ENCODE results near the gene UMODL1. TPM values are rescaled to one million over a fixed set of nuclear protein-coding genes. Genes with fewer than 3 reads are reported as not detected.

UMODL1 gene
- total and polyA plus RNA-seq, 2 of the 13 experiments (the other 11 are each of a cell fraction or from before 2014, with no cell fraction given), result not detected

DNA sequence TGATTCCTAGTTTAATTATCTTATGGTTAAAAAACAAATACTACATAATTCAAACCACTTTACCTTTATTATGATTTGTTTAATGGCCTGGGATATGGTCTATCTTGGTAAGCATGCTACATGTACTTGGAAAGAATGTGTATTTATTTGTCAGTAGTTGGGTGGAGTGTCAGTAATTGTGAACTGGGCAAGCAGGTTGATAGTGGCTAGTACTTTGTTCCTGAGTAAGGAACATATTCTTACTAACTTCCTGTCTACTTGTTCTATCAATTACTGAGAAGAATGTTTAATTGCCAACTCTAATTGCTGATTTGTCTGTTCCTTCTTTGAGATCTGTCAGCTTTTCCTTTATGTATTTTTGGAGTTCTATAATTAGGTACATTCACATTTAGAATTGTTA, 98.6 kb downstream of the UMODL1 start (continued):
- TF ChIP-seq, protein P1, sequence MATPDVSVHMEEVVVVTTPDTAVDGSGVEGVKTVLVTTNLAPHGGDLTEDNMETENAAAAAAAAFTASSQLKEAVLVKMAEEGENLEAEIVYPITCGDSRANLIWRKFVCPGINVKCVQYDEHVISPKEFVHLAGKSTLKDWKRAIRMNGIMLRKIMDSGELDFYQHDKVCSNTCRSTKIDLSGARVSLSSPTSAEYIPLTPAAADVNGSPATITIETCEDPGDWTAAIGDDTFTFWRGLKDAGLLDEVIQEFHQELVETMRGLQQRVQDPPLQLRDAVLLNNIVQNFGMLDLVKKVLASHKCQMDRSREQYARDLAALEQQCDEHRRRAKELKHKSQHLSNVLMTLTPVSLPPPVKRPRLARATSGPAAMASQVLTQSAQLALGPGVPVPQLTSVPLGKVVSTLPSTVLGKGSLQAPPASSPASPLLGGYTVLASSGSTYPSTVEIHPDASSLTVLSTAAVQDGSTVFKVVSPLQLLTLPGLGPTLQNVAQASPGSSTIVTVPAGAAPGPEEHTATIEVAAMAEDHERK (CRISPR knock-in tag; IDR thresholded peaks at IDR 0.05; ENCODE audit: low read depth), result no peak
- TF ChIP-seq TBX3 (IDR thresholded peaks at IDR 0.05; ENCODE audit: borderline replicate concordance) (no peak), ATF1 (CRISPR knock-in tag; IDR thresholded peaks at IDR 0.05) (no peak)

DNA sequence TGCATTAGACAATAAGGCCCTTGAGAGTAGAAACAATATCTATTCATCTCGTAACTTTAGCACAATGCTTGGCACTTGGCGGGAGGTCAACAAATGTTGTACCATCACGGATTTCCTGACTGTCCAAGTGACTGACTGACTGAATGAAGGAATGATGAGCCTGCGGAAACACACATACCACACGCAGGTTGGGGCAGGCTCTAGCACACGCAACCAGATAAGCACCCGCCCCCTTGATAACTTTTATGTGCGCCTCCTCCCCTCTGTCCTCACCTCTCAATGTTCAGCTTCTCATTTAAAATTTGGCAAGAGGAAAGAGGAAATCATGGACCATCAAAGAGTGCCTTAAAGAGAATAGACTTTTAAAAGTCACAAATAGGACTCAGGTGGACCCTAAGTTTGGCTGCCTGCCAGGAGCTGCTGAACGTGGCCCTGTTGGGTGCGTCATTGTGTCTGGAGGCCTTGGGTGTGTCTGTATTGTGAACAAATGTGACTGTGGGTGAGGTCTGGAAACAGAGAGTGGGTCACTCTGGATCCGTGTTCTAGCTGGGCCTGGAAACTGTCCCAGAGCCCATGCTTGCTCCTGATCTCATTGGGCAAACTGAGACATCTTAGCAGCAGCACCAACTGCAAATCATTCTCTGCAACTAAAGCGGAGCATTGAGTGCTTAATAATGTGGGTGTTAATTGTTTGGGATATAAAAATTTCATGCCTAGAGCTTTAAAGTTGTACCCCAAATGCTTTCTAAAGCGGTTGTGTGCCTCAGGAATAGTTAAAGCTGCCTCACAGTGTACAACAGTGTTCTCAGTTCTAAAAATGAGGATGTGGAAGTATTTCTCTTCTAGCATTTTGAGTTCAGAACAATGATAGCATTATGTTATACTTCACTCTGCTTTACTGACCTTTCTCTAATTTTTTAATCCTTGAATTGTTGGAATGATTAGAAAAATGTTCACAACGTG, 100.3 kb downstream of the UMODL1 start:
- Histone ChIP-seq H2AFZ (ENCODE audit: low read length) (no peak overlapping the region), H3K4me2 (ENCODE audit: low read depth, low read length) (no peak overlapping the region), H3K9ac (ENCODE audit: insufficient read depth, low read depth, low read length) (no peak overlapping the region), H3K27ac (ENCODE audit: extremely low read length, insufficient read depth, low read length) (no peak overlapping the region), H3K27me3 (ENCODE audit: control insufficient read depth in 1 of 2, insufficient read depth in 2 of 2, low read length in 2 of 2) (peaks cover 0 to 3% of the 10 kb centered on the region in 2 experiments; a peak in 1 of 5 replicates), H3K4me1 (ENCODE audit: insufficient read depth, low read length) (no peaks in the 10 kb centered on the region), H4K20me1 (ENCODE audit: insufficient read depth, low read length) (no peaks in the 10 kb centered on the region), H3K9me3 (ENCODE audit: low read length) (no peaks in the 10 kb centered on the region), H3K4me3 (replicated peaks in 1 of 3; ENCODE audit: insufficient read depth in 1 of 3, low read depth in 2 of 3, low read length in 3 of 3) (no peak overlapping the region), H3K36me3 (replicated peaks in 1 of 2; ENCODE audit: control insufficient read depth in 1 of 2, insufficient read depth in 2 of 2, low read length in 2 of 2) (no peaks in the 10 kb centered on the region), H3K79me2 (ENCODE audit: insufficient read depth, low read length) (no peaks in the 10 kb centered on the region)
- POLR2A ChIA-PET, result no interaction called here
- WGBS (ENCODE audit: low lambda C conversion rate), result 47% methylated on average over 13 of the region's 14 CpGs
- no peak for ATAC-seq
- in situ Hi-C loops (cut with HindIII; ENCODE audit: extremely low pct_ligation_motif_present, low pct_unique_long_range_greater_than_20kb) (no loop called here), intact Hi-C loops (cut with micrococcal nuclease; ENCODE audit: unreplicated experiment) (no loop called here)
- no peak for DNase-seq (ENCODE audit: low spot score)
- CTCF ChIA-PET (ENCODE audit: low intra/inter-chr PET ratio, low total read pairs), result no interaction called here
- no peak for FAIRE-seq
- BruUV-seq (replicated peaks), result no TSS peak
- TF ChIP-seq ZNF878 (CRISPR knock-in tag; IDR thresholded peaks at IDR 0.05) (no peak), ZNF263 (CRISPR knock-in tag; IDR thresholded peaks at IDR 0.05) (no peak), ZBTB21 (CRISPR knock-in tag; IDR thresholded peaks at IDR 0.05) (no peak), ESRRA (CRISPR knock-in tag; IDR thresholded peaks at IDR 0.05; ENCODE audit: low read depth) (no peak), HOXA7 (CRISPR knock-in tag; IDR thresholded peaks at IDR 0.05) (no peak), ZNF510 (CRISPR knock-in tag; IDR thresholded peaks at IDR 0.05; ENCODE audit: low read depth) (no peak), FOSL1 (CRISPR knock-in tag; IDR thresholded peaks at IDR 0.05; ENCODE audit: borderline replicate concordance) (no peak)
- TF ChIP-seq, protein P2, sequence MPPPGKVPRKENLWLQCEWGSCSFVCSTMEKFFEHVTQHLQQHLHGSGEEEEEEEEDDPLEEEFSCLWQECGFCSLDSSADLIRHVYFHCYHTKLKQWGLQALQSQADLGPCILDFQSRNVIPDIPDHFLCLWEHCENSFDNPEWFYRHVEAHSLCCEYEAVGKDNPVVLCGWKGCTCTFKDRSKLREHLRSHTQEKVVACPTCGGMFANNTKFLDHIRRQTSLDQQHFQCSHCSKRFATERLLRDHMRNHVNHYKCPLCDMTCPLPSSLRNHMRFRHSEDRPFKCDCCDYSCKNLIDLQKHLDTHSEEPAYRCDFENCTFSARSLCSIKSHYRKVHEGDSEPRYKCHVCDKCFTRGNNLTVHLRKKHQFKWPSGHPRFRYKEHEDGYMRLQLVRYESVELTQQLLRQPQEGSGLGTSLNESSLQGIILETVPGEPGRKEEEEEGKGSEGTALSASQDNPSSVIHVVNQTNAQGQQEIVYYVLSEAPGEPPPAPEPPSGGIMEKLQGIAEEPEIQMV (CRISPR knock-in tag; IDR thresholded peaks at IDR 0.05; ENCODE audit: low read depth), result no peak
- TF ChIP-seq, protein P3, sequence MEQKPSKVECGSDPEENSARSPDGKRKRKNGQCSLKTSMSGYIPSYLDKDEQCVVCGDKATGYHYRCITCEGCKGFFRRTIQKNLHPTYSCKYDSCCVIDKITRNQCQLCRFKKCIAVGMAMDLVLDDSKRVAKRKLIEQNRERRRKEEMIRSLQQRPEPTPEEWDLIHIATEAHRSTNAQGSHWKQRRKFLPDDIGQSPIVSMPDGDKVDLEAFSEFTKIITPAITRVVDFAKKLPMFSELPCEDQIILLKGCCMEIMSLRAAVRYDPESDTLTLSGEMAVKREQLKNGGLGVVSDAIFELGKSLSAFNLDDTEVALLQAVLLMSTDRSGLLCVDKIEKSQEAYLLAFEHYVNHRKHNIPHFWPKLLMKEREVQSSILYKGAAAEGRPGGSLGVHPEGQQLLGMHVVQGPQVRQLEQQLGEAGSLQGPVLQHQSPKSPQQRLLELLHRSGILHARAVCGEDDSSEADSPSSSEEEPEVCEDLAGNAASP (CRISPR knock-in tag; IDR thresholded peaks at IDR 0.05; ENCODE audit: borderline replicate concordance), result no peak
- TF ChIP-seq, protein P4, sequence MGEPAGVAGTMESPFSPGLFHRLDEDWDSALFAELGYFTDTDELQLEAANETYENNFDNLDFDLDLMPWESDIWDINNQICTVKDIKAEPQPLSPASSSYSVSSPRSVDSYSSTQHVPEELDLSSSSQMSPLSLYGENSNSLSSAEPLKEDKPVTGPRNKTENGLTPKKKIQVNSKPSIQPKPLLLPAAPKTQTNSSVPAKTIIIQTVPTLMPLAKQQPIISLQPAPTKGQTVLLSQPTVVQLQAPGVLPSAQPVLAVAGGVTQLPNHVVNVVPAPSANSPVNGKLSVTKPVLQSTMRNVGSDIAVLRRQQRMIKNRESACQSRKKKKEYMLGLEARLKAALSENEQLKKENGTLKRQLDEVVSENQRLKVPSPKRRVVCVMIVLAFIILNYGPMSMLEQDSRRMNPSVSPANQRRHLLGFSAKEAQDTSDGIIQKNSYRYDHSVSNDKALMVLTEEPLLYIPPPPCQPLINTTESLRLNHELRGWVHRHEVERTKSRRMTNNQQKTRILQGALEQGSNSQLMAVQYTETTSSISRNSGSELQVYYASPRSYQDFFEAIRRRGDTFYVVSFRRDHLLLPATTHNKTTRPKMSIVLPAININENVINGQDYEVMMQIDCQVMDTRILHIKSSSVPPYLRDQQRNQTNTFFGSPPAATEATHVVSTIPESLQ (CRISPR knock-in tag; conservative IDR thresholded peaks at IDR 0.05), result no peak
- TF ChIP-seq, protein P5, sequence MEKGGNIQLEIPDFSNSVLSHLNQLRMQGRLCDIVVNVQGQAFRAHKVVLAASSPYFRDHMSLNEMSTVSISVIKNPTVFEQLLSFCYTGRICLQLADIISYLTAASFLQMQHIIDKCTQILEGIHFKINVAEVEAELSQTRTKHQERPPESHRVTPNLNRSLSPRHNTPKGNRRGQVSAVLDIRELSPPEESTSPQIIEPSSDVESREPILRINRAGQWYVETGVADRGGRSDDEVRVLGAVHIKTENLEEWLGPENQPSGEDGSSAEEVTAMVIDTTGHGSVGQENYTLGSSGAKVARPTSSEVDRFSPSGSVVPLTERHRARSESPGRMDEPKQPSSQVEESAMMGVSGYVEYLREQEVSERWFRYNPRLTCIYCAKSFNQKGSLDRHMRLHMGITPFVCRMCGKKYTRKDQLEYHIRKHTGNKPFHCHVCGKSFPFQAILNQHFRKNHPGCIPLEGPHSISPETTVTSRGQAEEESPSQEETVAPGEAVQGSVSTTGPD (CRISPR knock-in tag; IDR thresholded peaks at IDR 0.05), result no peak
